ENCODE data around the gene ASB6.

- TF ChIP-seq CTCF (IDR thresholded peaks at IDR 0.05) (no peak), POLR2A (IDR thresholded peaks at IDR 0.05) (no peak)
Observed at GRCh38 chr9:129609486-129610212, 32.3 kb downstream of the ASB6 start.

All from right lobe of liver (tissue), 4 donors.